Calu3 (cell line): ENCODE results near the gene SLC35E4. TPM values are rescaled to one million over a fixed set of nuclear protein-coding genes. Genes with fewer than 3 reads are reported as not detected.

Experiments used
- BruUV-seq: library from RNA; stranded (reverse); fragments of 400-500 nt; replicated peaks from 2 replicates; lab custom pipeline; 2021; lab: Mats Ljungman, UMichigan
- CTCF ChIA-PET: fragments of 300-600 bp; sonication (Branson Sonifier 250); formaldehyde crosslinking; loops from one replicate; lab custom pipeline; 2022; ENCODE audit warnings: antibody characterized with exemption; lab: Charles Lee
- DNase-seq: peaks from one replicate; pipeline ENCODE4 v3.0.0; 2022
- H3K27ac Mint-ChIP-seq: one replicate; pipeline ENCODE4 v1.8.0; 2022; ENCODE audit warnings: mixed read lengths; ENCODE audit not compliant: unreplicated experiment
- H3K27me3 Mint-ChIP-seq: one replicate; pipeline ENCODE4 v1.8.0; 2022; ENCODE audit warnings: mixed read lengths; ENCODE audit not compliant: unreplicated experiment
- H3K36me3 Mint-ChIP-seq: one replicate; pipeline ENCODE4 v1.8.0; 2022; ENCODE audit warnings: mild to moderate bottlenecking, moderate library complexity, mixed read lengths; ENCODE audit not compliant: insufficient read depth, unreplicated experiment
- H3K4me1 Mint-ChIP-seq: one replicate; pipeline ENCODE4 v1.8.0; 2022; ENCODE audit warnings: mild to moderate bottlenecking, low read depth, mixed read lengths; ENCODE audit not compliant: unreplicated experiment
- H3K4me3 Mint-ChIP-seq: one replicate; pipeline ENCODE4 v1.8.0; 2022; ENCODE audit warnings: mild to moderate bottlenecking, low read depth, moderate library complexity, mixed read lengths; ENCODE audit not compliant: unreplicated experiment
- H3K9me3 Mint-ChIP-seq: one replicate; pipeline ENCODE4 v1.8.0; 2022; ENCODE audit warnings: low read depth, mixed read lengths; ENCODE audit not compliant: unreplicated experiment
- CTCF ChIP-seq: fragments of 200-600 bp; IDR thresholded peaks from one replicate; pipeline ENCODE4 v1.8.0; 2022; ENCODE audit warnings: antibody characterized with exemption; ENCODE audit not compliant: unreplicated experiment
- intact Hi-C: fragments of 100-400 bp; cut with micrococcal nuclease; formaldehyde crosslinking; loops from one replicate; pipeline ENCODE4 v1.10.0; 2022; ENCODE audit not compliant: unreplicated experiment
- total RNA-seq: library from RNA; stranded (reverse); gene quantifications from 2 replicates; pipeline ENCODE4 v1.2.3, GENCODE V29; 2022

The SLC35E4 gene
- total RNA-seq, 1 experiment from 2014 or later = 3.2 TPM

- intact Hi-C loops = no loop called here
- H3K36me3 Mint-ChIP-seq = peaks cover 27% of the 10 kb centered on the region
- H3K27ac Mint-ChIP-seq = peak overlapping the region; percentile 82
- peak overlapping the region; percentile 94 for H3K4me3 Mint-ChIP-seq
- no peak for TF ChIP-seq CTCF
- peaks cover 11% of the 10 kb centered on the region for H3K27me3 Mint-ChIP-seq
- CTCF ChIA-PET = interaction anchor here (0.9 to 2.1 kb wide), 2 partner anchors 19 to 34 kb away, joined by 3 to 7 read pairs; no protein-coding TSS in a partner anchor
- BruUV-seq = no TSS peak
- peaks cover 19% of the 10 kb centered on the region for H3K4me1 Mint-ChIP-seq
- DNase-seq = no peak
- H3K9me3 Mint-ChIP-seq = no peaks in the 10 kb centered on the region
Observed at GRCh38 chr22:30668386-30668710, 32.8 kb downstream of the SLC35E4 start.

- intact Hi-C loops = no loop called here
- H3K4me1 Mint-ChIP-seq = peaks cover 19% of the 10 kb centered on the region
- no TSS peak for BruUV-seq
- peaks cover 26% of the 10 kb centered on the region for H3K27me3 Mint-ChIP-seq
- CTCF ChIA-PET = no interaction called here
- H3K36me3 Mint-ChIP-seq = peaks cover 27% of the 10 kb centered on the region
- no peak overlapping the region for H3K4me3 Mint-ChIP-seq
- H3K9me3 Mint-ChIP-seq = no peaks in the 10 kb centered on the region
- no peak for DNase-seq
- H3K27ac Mint-ChIP-seq = no peak overlapping the region
- TF ChIP-seq CTCF = no peak
Observed at GRCh38 chr22:30671071-30671470, 35.5 kb downstream of the SLC35E4 start.

- no TSS peak for BruUV-seq
- CTCF ChIA-PET = no interaction called here
- intact Hi-C loops = no loop called here
- Mint-ChIP-seq H3K36me3 (peaks cover 8% of the 10 kb centered on the region), H3K27ac (no peak overlapping the region), H3K9me3 (no peaks in the 10 kb centered on the region), H3K4me3 (no peak overlapping the region), H3K27me3 (peaks cover 45% of the 10 kb centered on the region), H3K4me1 (peaks cover 16% of the 10 kb centered on the region)
- no peak for DNase-seq
- TF ChIP-seq CTCF = no peak
Observed at GRCh38 chr22:30673136-30673535, 37.6 kb downstream of the SLC35E4 start.

GRCh38 chr22:30674482-30674881 lies 38.9 kb downstream of the SLC35E4 start:
- peaks cover 9% of the 10 kb centered on the region for H3K4me1 Mint-ChIP-seq
- no peak overlapping the region for H3K4me3 Mint-ChIP-seq
- TF ChIP-seq CTCF = no peak
- H3K36me3 Mint-ChIP-seq = no peaks in the 10 kb centered on the region
- DNase-seq = no peak
- H3K9me3 Mint-ChIP-seq = no peaks in the 10 kb centered on the region
- intact Hi-C loops = no loop called here
- H3K27me3 Mint-ChIP-seq = peaks cover 49% of the 10 kb centered on the region
- H3K27ac Mint-ChIP-seq = no peak overlapping the region
- no TSS peak for BruUV-seq
- CTCF ChIA-PET = no interaction called here
